OCI-LY7 (cell line): Measurements from ENCODE around the gene STKLD1.

Source experiments
- EZH2phosphoT487 ChIP-seq: fragments of 200-600 bp; sonication (generic); IDR thresholded peaks from 2 replicates; pipeline ENCODE4 v1.6.1; 2018; ENCODE audit warnings: low read depth, borderline replicate concordance, mild to moderate bottlenecking, mixed run types, antibody characterized with exemption, low read length, moderate library complexity, mixed read lengths
- TF ChIP-seq, protein P1 (sequence below): fragments of 200-600 bp; sonication (generic); conservative IDR thresholded peaks from 2 replicates; pipeline ENCODE4 v1.5.1; 2014; ENCODE audit warnings: mild to moderate bottlenecking, antibody characterized with exemption, low read length, moderate library complexity, mixed read lengths

- TF ChIP-seq, protein P1, sequence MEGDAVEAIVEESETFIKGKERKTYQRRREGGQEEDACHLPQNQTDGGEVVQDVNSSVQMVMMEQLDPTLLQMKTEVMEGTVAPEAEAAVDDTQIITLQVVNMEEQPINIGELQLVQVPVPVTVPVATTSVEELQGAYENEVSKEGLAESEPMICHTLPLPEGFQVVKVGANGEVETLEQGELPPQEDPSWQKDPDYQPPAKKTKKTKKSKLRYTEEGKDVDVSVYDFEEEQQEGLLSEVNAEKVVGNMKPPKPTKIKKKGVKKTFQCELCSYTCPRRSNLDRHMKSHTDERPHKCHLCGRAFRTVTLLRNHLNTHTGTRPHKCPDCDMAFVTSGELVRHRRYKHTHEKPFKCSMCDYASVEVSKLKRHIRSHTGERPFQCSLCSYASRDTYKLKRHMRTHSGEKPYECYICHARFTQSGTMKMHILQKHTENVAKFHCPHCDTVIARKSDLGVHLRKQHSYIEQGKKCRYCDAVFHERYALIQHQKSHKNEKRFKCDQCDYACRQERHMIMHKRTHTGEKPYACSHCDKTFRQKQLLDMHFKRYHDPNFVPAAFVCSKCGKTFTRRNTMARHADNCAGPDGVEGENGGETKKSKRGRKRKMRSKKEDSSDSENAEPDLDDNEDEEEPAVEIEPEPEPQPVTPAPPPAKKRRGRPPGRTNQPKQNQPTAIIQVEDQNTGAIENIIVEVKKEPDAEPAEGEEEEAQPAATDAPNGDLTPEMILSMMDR: peak; percentile 74
- TF ChIP-seq EZH2phosphoT487: no peak
Observed at GRCh38 chr9:133437753-133438531, 61.8 kb downstream of the STKLD1 start.
